HG02678 (cell line): ENCODE measurements around the gene STX16.

Experiments
- ATAC-seq: cut with Tn5 transposase; IDR thresholded peaks from one replicate; pipeline ENCODE4 v1.9.1; 2021; ENCODE audit warnings: mild to moderate bottlenecking, moderate library complexity; ENCODE audit not compliant: unreplicated experiment

The STX16 gene

DNA sequence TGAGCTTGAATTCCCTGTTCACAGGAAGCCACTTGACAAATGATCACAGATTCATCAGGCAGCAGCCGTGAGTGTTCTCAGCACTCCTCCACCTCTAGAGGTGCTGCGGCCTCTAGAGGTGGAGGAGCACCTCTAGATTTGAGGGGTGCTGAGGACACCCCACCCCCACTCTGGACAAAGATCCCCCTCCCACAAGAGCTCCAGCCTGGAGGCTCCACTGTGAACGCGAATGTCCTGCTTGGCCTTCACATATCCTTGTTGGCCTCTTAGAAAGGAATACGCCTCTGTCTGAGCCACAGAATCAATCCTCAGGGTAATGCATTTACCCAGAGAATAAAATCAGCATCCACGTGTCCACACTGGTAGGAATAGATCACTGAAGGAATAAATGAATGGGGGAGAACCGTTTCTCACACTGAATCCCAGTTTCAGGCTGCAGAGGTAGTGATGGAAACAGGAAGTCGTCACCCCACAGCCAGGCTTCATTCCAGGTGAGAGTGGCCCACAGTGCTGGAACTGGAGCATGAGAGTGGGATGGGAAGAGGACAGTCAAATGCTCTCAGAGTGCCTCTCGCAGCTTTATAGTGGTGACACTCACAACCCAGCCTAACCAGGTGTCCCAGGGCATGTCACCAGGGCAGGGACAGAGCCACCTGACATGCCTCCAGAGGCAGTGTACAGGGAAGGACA, 58.1 kb downstream of the STX16 start:
- ATAC-seq: no peak

DNA sequence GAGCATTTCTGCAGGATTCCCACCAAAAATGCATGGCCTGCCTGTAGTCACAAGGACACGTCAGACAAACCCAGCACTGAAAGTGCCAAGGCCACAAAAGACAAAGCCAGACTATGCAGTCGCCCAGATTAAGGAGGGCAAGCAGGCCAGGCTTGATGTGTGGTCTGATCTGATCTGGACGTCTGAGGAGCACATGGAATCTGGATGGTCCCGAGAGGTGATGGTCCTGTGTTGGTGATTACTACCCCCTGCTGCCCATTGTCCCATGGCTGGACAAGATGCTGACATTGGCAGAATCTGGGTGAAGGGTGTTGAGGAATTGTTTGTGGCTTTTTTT, 58.6 kb downstream of the STX16 start:
- ATAC-seq: no peak

DNA sequence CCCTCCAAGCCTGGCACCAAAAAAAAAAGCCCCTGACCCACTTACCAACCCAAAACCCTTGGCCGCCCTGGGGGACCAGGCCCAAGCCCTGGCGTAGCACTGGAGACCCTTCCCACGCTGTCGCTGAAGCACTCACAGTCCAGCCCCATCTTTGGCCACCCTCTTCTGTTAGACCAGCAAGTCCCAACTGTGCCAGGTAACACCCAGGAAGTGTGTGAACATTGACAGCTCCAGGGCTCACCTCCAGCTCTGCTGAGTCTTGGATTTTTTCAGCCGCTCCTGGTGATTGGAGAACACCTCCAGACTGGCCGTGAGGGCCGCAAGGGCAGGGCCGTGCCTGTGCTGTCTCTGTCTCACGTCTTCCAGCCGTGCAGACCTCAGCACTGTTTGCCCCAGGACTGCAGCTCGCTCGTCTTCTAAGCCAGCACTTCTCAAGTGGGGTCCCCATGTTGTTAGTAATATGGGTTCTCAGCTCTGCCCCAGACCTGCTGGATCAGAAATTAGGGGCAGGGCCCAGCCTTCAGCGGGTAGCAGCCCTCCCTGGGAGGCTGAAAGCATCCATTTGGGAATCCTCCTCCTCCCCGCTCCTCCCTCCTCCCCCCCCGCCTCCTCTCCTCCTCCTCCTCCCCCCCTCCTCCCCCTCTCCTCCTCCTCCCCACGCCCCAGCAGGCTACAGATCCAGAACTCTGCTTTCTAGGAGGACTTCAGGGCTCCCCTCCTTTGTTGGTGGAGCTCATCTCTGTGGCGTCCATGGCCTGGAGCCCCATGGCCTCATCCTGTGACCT, 59.6 kb downstream of the STX16 start:
- ATAC-seq: no peak

DNA sequence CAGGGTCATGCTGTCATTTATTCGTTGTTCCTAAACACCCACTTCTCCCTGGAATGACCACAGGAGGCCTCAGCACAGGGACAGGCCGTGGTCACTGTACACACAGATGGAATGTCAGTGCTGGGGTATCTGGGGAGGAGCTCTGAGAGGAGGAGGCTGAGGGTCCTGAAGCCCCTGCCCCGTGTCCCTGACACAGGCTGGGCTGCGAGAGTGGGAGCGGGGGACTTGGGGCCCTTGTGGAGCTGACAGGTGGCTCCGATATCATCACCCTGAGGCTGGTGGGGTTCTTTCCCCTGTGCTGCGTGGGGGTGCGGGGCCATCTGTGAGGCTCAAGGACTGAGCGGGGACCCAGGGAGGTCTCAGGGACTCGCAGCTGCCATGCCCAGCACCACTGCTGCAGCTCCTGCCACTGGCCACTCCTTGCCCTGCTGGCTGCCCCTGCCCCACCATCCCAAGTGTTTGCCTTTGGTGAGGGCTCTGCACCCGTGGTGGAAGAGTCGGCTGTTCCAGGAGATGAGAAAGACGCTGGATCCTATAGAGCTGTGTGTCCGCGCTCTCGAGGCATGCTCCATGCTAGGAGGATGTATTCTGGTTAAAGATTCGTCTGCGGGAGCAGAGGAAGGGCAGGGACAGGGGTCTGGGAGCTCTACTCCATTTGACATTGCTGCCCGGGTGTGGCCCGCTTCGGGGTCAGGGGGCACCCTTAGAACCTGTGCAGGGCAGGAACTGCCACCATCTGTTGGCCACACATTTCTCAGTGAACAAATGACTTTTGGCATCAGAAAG, 60.4 kb downstream of the STX16 start:
- ATAC-seq: no peak

DNA sequence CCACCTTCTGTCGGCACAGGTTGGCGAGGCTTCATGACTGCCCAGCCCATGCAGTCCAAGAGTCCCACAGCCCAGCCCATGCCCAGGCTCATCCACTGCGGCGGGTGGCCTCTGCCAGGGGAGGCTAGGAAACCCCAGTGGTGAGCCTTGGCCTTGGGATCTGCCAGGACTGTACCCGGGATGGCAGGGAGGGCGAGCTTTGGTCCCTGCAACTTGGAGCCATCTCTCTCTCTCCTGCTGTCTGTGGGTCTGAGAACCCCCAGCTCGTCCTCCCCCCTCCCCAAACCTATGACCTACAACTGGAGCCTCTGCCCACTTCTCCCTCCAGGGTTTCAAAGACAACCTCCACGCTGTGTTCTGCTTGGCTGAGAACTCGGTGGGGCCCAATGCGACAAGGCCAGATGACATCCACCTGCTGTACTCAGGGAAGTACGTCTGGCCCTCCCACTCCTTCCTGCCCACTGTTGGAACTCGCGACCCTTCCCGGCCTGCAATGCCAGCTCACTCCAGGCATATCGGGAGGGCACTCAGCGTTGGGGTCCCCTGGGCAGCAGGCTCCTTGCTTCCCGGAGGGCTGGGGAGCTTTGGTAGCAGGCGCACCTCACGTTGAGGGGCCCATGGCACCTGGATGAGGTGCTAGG, 61.2 kb downstream of the STX16 start:
- no peak for ATAC-seq

DNA sequence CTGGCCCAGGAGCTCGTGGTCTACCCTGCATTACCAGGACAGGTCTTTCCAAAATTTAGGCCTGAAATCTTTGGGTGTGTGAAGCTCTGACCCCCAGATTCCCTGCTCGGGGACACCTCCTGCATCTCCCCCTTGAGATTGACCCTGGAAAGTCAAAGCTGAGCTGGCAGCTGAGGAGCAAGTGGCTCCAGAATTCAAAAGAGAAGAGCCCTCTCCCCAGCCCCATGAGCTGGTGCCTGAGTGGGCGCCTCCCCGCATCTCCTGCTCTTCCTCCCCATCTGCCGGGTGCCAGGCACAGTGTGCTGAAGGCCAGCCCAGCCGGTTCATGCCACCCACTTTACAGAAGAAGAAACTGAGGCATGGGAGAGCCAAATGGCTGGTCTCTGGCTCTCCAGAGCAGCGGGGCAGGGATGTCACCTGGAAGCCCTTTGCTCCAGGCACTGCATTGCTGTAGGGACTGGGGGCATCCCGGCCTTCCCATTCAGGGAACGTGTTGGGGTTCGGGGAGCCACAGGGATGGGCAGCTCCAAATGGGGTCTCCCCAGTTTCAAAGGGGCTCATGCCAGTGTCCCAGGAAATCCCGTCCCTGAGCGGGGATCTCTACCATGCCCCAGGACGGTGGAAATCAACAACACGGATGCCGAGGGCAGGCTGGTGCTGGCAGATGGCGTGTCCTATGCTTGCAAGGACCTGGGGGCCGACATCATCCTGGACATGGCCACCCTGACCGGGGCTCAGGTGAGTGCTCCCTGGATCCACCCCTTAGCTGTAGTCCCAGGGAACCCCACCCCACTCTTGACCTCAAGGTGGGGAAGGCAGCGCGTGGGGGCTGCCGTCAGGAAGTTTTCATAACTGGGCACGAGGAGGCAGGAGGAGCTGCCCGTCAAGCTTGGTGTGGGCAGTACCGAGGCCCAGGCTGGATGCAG, 62.0 kb downstream of the STX16 start:
- ATAC-seq: no peak

DNA sequence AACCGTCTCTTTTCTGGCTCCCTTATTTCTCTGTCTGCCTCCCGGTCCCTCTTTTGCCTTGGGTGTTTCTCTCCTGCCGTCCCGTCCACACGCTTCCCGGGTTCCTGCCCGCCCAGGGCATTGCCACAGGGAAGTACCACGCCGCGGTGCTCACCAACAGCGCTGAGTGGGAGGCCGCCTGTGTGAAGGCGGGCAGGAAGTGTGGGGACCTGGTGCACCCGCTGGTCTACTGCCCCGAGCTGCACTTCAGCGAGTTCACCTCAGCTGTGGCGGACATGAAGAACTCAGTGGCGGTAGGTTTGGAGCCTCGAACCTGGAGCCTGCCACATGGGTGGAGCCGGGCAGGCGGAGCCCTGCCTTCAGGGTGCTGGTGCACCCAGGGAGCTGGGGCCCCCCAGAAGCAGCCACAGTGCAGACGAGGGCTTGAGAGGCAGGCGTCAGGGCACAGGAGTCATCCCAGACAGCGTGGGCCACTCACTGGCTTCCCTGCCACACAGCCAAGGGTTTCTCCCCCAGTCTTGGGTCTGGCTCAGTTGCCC, 62.8 kb downstream of the STX16 start:
- no peak for ATAC-seq

DNA sequence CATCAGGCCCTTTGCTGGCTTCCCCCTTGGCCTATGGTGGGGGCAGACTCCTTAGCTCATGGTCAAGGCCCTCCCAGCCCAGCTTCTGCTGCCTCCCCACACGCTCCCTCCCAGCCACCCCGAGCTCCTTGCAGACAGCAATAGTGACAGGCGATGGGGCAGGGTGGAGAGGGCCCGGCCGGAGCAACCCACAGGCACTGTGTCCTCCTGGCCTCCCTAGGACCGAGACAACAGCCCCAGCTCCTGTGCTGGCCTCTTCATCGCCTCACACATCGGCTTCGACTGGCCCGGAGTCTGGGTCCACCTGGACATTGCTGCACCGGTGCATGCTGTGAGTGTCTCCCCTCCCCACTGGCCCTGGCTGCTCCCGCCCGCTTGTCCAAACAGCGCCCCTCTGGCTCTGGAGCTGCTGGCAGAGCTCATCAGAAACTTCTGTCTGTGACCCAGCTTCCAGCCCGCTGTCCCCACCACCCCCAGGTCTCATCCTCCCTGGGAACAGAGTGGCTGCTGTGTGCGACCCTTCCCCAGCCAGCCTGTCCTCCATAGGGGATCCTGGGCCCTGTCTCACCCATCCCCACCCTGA, 63.3 kb downstream of the STX16 start:
- no peak for ATAC-seq

DNA sequence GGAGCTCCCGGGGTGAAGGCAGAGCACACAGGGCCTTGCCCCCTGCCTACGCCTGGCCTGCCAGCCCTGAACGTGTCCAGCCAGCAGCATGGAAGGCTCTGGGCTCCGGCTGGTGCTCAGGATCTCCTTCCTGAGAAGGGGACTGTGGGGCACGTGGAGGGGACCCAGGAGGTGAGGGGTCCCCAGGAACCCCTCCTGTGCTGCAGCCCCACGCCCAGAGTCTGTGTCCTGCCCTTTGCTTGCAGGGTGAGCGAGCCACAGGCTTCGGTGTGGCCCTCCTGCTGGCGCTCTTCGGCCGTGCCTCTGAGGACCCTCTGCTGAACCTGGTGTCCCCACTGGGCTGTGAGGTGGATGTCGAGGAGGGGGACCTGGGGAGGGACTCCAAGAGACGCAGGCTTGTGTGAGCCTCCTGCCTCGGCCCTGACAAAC, 63.9 kb downstream of the STX16 start:
- no peak for ATAC-seq

DNA sequence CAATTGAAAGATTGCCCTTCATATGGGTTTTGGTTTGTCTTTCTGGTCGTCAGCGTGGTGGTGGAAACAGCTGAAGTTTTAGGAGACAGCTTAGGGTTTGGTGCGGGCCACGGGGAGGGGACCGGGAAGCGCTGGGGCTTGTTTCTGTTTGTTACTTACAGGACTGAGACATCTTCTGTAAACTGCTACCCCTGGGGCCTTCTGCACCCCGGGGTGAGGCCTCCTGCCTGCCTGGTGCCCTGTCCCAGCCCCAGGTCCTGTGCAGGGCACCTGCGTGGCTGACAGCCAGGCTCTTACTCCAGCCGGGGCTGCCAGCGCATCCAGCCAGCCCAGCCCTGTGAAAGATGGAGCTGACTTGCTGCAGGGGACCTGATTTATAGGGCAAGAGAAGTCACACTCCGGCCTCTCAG, 64.3 kb downstream of the STX16 start:
- ATAC-seq: no peak

DNA sequence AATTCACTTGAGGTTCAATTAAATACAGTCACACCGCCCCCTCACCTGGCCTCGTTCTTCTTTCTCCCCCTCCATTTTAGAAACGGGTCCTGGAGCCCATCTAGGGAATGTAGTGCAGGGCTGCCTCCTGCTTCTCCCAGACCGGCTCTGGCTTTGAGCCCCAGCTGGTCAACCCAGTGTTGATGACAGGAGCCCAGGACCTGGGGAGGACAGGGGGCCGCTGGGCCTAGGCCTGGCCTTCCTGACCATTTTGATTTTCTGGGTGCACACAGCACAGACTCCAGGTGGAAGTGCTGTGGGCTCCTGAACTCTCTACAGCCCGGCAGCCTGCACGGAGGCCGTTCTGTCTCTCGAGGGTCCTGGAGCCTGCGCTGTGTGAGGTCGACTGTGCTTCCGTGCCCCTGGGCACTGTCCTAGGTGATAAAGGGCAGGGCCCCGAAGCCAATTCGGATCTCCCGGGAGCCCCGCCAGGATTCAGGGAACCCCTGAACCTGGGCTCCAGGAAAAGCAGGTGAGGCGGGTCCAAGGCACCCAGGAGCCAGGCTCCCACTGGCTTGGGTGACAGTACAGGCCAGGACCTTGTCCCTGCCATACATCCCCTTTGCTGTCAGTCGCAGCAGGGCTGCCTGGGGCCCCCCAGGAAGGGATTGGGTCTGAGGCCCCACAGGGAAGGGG, 64.9 kb downstream of the STX16 start:
- no peak for ATAC-seq

DNA sequence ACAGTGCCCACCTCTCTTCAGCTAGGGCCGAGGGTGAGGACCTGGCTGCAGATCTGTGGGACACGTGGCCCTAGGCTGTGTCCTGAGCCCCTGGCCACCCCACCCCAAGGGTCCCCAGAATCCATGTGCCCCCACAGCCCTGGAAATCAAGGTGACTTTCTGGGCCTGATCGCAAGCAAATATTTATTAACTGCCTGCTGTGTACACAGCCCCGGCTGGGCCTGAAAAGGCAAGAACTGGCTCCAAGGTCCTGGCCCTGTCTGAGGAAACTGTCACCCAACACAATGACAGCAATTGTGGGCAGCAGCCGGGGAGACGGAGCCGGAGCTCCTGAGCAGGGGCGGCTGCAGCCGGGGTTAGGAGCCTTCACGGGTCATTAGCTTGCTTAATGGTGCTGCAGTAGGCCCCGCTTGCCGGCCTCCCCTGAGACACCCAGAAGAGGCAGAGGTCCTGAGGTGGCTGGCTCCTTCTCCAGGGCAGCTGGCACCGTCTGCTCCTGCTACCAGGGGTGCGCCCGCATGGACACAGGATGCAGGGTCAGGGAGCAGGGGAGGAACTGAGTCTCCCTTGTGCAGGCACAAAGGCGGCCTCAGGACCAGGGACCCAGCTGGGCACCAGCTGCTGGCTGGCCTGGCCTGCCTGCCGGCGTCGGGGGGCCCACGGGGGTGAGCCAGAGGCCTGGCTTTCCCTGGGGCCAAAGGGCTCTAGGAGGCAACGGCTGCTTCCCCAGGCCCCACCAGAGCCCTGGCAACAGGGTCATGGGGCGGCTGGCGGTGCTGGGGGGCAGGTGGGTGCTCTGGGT, 65.6 kb downstream of the STX16 start:
- no peak for ATAC-seq

DNA sequence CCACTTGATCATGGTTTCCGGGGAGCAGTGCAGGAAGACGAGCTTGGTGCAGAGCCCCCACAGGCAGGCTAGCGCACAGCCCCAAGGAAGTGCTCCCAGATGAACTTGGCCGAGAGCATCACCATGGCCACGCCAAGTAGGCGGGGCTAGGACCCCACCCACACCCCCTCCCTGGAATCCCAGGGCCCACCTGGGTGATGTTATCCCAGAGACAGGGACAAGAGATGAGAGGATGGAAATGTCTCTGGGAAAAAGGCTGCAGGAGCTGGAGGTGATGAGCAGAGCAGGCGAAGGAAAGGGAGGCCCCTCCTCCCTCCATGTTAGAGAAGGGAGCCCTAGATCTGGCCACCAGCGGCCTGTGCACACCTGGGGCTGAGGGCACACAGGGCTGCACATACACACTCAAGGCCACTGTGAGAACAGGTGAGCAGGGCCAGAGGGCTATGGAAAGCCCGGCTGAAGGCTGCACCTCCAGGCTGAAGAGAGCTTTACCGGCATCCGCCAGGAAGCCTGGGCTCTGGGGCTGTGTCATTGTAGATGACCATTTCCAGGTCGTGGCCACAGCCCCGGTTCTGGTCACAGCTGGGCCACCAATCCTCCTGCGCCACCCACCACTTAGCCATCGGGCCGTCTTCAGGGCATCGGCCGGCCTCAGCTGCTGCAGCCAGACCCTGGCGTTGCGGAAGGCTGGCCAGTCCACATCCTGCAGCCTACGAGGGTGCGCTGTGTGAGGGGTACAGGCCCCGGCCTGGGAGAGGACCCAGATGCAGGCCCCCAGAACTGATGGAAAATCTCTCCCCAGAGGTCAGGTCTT, 66.4 kb downstream of the STX16 start:
- no peak for ATAC-seq

DNA sequence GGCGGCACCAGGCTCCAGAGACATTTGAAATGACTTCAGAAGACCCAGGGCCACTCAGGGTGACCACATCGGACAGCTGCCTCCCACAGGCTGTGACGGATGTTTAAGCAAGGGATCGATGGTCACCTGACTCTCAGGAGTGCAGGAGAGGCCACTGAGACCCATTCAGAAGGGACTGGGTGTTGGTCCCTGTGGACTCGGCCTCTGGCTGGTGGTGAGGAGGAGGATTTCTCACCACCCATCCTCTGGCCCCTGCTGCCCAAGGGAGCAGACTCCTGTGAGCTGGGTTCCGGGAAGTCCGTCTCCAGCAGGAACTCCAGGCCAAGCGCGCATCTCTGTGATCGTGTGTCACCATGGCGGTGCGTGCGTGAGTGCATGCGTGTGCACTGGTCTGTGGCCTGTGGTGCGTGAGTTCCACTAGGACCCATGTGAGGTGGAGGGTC, 67.1 kb downstream of the STX16 start:
- ATAC-seq: no peak

DNA sequence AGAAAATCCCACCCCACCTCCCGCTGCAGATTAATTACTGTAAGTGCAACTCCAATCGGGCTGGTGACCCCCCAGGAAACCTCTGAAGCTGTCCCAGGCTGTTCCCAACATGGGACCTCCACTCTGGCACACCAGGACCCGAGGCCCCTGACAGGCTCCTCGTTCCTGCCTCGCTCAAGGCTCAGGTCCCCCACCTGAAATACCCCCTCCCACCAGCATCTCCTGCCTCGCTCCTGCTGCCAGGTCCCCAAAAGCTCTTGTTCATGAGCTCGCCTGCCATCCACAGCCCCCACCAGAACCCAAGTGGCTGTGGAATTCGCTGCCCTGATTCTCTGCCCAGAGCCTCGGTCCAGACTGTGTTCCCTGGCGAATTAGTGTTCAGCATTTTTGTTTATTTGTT, 67.6 kb downstream of the STX16 start:
- no peak for ATAC-seq

DNA sequence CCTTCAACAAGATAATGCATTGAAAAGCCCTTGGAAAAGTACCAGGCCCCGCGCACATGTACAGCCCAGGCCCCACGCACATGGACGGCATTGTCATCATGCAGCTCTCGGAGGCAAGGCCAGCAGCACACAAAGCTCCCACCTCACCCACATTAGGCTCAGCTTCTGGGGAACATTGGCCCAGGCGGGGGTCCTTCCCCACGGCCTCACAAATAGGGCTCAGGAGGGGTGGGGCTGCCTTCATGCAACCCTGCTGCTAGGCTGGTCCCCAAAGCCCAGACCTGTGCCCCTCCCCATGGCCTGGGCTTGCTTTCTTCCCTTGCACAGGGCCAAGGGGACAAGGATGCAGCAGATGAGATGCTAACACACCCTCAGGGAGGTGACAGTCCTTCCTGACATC, 68.2 kb downstream of the STX16 start:
- no peak for ATAC-seq

DNA sequence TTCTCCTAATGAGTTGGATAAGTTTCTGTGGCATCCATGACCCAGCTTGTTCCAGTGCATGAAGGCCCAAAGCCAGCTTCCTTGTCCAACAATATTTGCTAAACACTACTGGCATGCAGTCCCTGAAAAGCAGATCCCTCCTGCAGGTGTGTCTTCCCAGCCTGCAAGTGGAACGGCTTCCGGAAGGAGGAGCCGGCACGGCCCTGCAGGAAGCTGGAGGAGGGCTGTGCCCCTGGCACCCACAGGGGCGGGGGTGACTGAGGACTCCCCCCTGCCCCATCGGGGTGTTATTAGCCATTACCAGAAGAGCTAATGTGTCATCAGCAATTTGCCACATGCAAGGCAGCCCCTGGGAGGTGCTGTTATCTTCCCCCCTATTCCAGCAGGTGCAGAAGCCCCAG, 68.9 kb downstream of the STX16 start:
- no peak for ATAC-seq
